K562 (cell line): ENCODE data around the gene ITGB5. TPM values are rescaled to one million over a fixed set of nuclear protein-coding genes. Genes with fewer than 3 reads are reported as not detected.

Experiments
- BRD9 ChIP-seq: fragments of 450-650 bp; IDR thresholded peaks from 2 replicates; pipeline ENCODE4 v1.6.1; 2018; ENCODE audit warnings: low read depth; ENCODE audit not compliant: partially characterized antibody
- BRF2 ChIP-seq: IDR thresholded peaks from 3 replicates; pipeline ENCODE4 v1.6.1; 2011; ENCODE audit warnings: borderline replicate concordance, mild to moderate bottlenecking; ENCODE audit not compliant: insufficient read length, insufficient read depth
- CREB5 ChIP-seq: fragments of 250-450 bp; sonication (Bioruptor Pico); IDR thresholded peaks from 2 replicates; pipeline ENCODE4 v1.5.0; 2020; ENCODE audit warnings: mild to moderate bottlenecking
- DIDO1 ChIP-seq: fragments of 450-650 bp; IDR thresholded peaks from 2 replicates; pipeline ENCODE4 v1.6.1; 2016; ENCODE audit warnings: low read depth, missing biosample characterization, missing genetic modification characterization
- MNT ChIP-seq, 2 experiments: fragments of 450-650 bp; conservative IDR thresholded peaks; 2 replicates each; pipeline ENCODE4 v1.6.1; 2017; ENCODE audit warnings: mild to moderate bottlenecking in 2 of 2, moderate library complexity in 2 of 2
- POLR2G ChIP-seq: fragments of 200-400 bp; formaldehyde crosslinking; IDR thresholded peaks from 2 replicates; pipeline ENCODE4 v1.6.1; 2017; ENCODE audit warnings: low read depth, mild to moderate bottlenecking, antibody characterized with exemption, low read length, moderate library complexity
- SIRT6 ChIP-seq: IDR thresholded peaks from one replicate; pipeline ENCODE4 v1.6.1; 2012; ENCODE audit warnings: low read depth, mild to moderate bottlenecking, control low read depth, inconsistent platforms, low read length, moderate library complexity
- TBP ChIP-seq: optimal IDR thresholded peaks from 2 replicates; pipeline ENCODE3; 2011; ENCODE audit warnings: low read depth, low read length, improper control_type of control experiment
- USF2 ChIP-seq: sonication (generic); formaldehyde crosslinking; IDR thresholded peaks from 2 replicates; pipeline ENCODE4 v1.5.0; 2020; ENCODE audit warnings: missing genetic modification reagents
- ZBTB7A ChIP-seq: IDR thresholded peaks from 2 replicates; pipeline ENCODE4 v1.6.1; 2011; ENCODE audit warnings: low read depth, mild to moderate bottlenecking, low read length, moderate library complexity, borderline replicate concordance; ENCODE audit not compliant: control insufficient read depth
- ZC3H4 ChIP-seq: sonication (generic); formaldehyde crosslinking; IDR thresholded peaks from 2 replicates; pipeline ENCODE4 v1.9.0; 2021; ENCODE audit warnings: missing genetic modification reagents, borderline replicate concordance
- polyA plus RNA-seq, 8 experiments: library from polyadenylated mRNA; depleted of rRNA in 4 of 8; stranded (reverse) in 5 of 8; unstranded in 3 of 8; fragments of >200 nt; fragmentation: Nextera tagmentation in 2 of 8; fragmentation: Illumina TruSeq in 1 of 8; extraction: Ambion mirVana in 2 of 8; extraction: Trizol in 1 of 8; gene quantifications; 2 replicates each; pipeline versions ENCODE4 v1.2.1 to v1.2.3, GENCODE V29; 2011 to 2014; ENCODE audit warnings: inconsistent platforms in 1 of 8, missing spikeins in 1 of 8
- total RNA-seq, 7 experiments: library from RNA; depleted of rRNA in 6 of 7; stranded (reverse); fragments of >200 nt in 6 of 7; fragmentation: Illumina TruSeq in 2 of 7; extraction: Trizol in 2 of 7; gene quantifications; 2 replicates each; pipeline versions ENCODE4 v1.2.1 to v1.2.3, GENCODE V29; 2011 to 2021; ENCODE audit warnings: low replicate concordance in 1 of 7
- TF ChIP-seq, protein P1 (sequence below): sonication (generic); formaldehyde crosslinking; IDR thresholded peaks from 2 replicates; pipeline ENCODE4 v1.8.0; 2022; ENCODE audit warnings: mild to moderate bottlenecking, missing genetic modification reagents
- TF ChIP-seq, protein P2 (sequence below): fragments of 250-450 bp; sonication (Bioruptor Pico); IDR thresholded peaks from 2 replicates; pipeline ENCODE4 v1.4.0; 2020; ENCODE audit warnings: mild to moderate bottlenecking
- TF ChIP-seq, protein P3 (sequence below): fragments of 250-450 bp; sonication (Bioruptor Pico); IDR thresholded peaks from 2 replicates; pipeline ENCODE4 v1.9.0; 2021; ENCODE audit warnings: mild to moderate bottlenecking

Gene ITGB5
- total and polyA plus RNA-seq, 9 of the 15 experiments (the other 6 are each of a cell fraction or from before 2014, with no cell fraction given) = 1.7 to 46.8 (median 9.9) TPM

GRCh38 chr3:124812291-124813265, 74.6 kb downstream of the ITGB5 start (continued):
- TF ChIP-seq, protein P1, sequence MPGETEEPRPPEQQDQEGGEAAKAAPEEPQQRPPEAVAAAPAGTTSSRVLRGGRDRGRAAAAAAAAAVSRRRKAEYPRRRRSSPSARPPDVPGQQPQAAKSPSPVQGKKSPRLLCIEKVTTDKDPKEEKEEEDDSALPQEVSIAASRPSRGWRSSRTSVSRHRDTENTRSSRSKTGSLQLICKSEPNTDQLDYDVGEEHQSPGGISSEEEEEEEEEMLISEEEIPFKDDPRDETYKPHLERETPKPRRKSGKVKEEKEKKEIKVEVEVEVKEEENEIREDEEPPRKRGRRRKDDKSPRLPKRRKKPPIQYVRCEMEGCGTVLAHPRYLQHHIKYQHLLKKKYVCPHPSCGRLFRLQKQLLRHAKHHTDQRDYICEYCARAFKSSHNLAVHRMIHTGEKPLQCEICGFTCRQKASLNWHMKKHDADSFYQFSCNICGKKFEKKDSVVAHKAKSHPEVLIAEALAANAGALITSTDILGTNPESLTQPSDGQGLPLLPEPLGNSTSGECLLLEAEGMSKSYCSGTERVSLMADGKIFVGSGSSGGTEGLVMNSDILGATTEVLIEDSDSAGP (CRISPR knock-in tag) = no peak
- TF ChIP-seq BRF2 (no peak), CREB5 (CRISPR knock-in tag) (no peak), BRD9 (no peak), USF2 (CRISPR knock-in tag) (peak; percentile 78), SIRT6 (no peak), ZC3H4 (CRISPR knock-in tag) (no peak), MNT (conservative IDR thresholded peaks at IDR 0.05) (peak in 1 of 2 experiments; percentile 61; a peak in 1 of 4 replicates), TBP (peak; percentile 55), ZBTB7A (no peak), DIDO1 (tag) (no peak), POLR2G (peak; percentile 59)
- TF ChIP-seq, protein P2, sequence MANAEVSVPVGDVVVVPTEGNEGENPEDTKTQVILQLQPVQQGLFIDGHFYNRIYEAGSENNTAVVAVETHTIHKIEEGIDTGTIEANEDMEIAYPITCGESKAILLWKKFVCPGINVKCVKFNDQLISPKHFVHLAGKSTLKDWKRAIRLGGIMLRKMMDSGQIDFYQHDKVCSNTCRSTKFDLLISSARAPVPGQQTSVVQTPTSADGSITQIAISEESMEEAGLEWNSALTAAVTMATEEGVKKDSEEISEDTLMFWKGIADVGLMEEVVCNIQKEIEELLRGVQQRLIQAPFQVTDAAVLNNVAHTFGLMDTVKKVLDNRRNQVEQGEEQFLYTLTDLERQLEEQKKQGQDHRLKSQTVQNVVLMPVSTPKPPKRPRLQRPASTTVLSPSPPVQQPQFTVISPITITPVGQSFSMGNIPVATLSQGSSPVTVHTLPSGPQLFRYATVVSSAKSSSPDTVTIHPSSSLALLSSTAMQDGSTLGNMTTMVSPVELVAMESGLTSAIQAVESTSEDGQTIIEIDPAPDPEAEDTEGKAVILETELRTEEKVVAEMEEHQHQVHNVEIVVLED (CRISPR knock-in tag) = no peak
- TF ChIP-seq, protein P3, sequence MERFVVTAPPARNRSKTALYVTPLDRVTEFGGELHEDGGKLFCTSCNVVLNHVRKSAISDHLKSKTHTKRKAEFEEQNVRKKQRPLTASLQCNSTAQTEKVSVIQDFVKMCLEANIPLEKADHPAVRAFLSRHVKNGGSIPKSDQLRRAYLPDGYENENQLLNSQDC = no peak
